Lung (tissue), 12 donors: ENCODE results near the gene WDHD1. TPM values are rescaled to one million over a fixed set of nuclear protein-coding genes. Genes with fewer than 3 reads are reported as not detected.

Experiments
- ATAC-seq: fragments of 200-7000 bp; cut with Tn5 transposase; one replicate; pipeline ENCODE4 v1.9.1; 2020; ENCODE audit warnings: moderate number of reproducible peaks; ENCODE audit not compliant: insufficient read depth, low FRiP score
- DNase-seq, 3 donors: peaks; one replicate each; pipeline ENCODE4 v3.0.0-alpha.2; 2013 to 2017
- H3K27ac ChIP-seq, 2 donors: one replicate each; pipeline ENCODE4 v1.5.1; 2013; ENCODE audit warnings: mild to moderate bottlenecking in 2 of 2, moderate library complexity in 2 of 2, control low read depth in 1 of 2, inconsistent platforms in 1 of 2, low read depth in 1 of 2, low read length in 1 of 2
- H3K27me3 ChIP-seq, 3 donors: one replicate each; pipeline ENCODE4 v1.5.1; 2013; ENCODE audit warnings: low read length in 2 of 3; ENCODE audit not compliant: control insufficient read depth in 3 of 3, insufficient read depth in 3 of 3
- H3K36me3 ChIP-seq, 4 donors: one replicate each; pipeline ENCODE4 v1.5.1; 2013; ENCODE audit warnings: low read length in 4 of 4, mild to moderate bottlenecking in 1 of 4, moderate library complexity in 1 of 4; ENCODE audit not compliant: control insufficient read depth in 4 of 4, insufficient read depth in 4 of 4
- H3K4me1 ChIP-seq, 5 donors: one replicate each; pipeline ENCODE4 v1.5.1; 2013; ENCODE audit warnings: low read length in 5 of 5, mild to moderate bottlenecking in 2 of 5, moderate library complexity in 1 of 5; ENCODE audit not compliant: control insufficient read depth in 5 of 5, insufficient read depth in 5 of 5
- H3K4me3 ChIP-seq: one replicate; pipeline ENCODE4 v1.5.1; 2013; ENCODE audit warnings: mild to moderate bottlenecking, control low read depth, moderate library complexity
- H3K9ac ChIP-seq, 2 donors: one replicate each; pipeline ENCODE4 v1.5.1; 2013; ENCODE audit warnings: low read length in 2 of 2, control low read depth in 1 of 2; ENCODE audit not compliant: insufficient read depth in 1 of 2
- H3K9me3 ChIP-seq, 4 donors: one replicate each; pipeline ENCODE4 v1.5.1; 2013; ENCODE audit warnings: low read length in 3 of 4, mild to moderate bottlenecking in 1 of 4, moderate library complexity in 1 of 4; ENCODE audit not compliant: control insufficient read depth in 4 of 4, insufficient read depth in 3 of 4
- WGBS, 2 donors: extraction: QIAGEN DNeasy Blood & Tissue Kit; methylation state at CpG; one replicate each; pipeline ENCODE4 v1.1.7; 2013; 5-methylcytosine and 5-hydroxymethylcytosine counted together
- polyA plus RNA-seq, 2 donors: library from polyadenylated mRNA; stranded (reverse); fragments of 200-250 nt; gene quantifications; one replicate each; pipeline ENCODE4 v1.2.1, GENCODE V29; 2013
- total RNA-seq, 2 donors: library from RNA; depleted of rRNA in 1 of 2; stranded (reverse); fragments of >200 nt in 1 of 2; gene quantifications; one replicate each; pipeline ENCODE4 v1.2.1, GENCODE V29; 2014 to 2021
- TF ChIP-seq, protein P1 (sequence below): IDR thresholded peaks from 2 replicates; pipeline ENCODE4 v1.5.1; 2012; ENCODE audit warnings: mild to moderate bottlenecking; ENCODE audit errors: control extremely low read depth, extremely low read depth
- donor health status: control.
- donor health status: control.
- donor health status: Bipolar disorder and iron deficiency.
- donor health status: healthy.
- donor health status: DM: yes; HTN: yes; CAD: no.

WDHD1 gene
- total and polyA plus RNA-seq, 4 donors: 1.9 to 7.1 (median 4.1) TPM

DNA sequence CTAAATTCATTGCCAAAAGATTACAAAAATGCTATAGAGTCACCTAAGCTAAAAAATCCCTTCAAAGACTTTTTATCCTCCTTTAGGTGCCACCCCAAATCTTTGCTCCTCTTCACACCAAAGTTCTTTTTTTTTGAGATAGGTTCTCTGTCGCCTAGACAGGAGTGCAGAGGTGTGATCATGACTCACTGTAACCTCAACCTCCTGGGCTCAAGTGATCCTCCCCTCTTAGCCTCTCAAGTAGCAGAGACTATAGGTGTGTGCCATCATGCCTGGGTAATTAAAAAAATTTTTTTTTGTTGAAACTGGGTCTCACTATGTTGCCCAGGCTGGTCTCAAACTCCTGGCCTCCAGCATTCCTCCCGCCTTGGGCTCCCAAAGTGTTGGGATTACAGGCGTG is 47.9 kb downstream of the WDHD1 start:
- Histone ChIP-seq H3K4me1 (no peaks in the 10 kb centered on the region), H3K4me3 (no peak overlapping the region), H3K27ac (no peak overlapping the region), H3K27me3 (no peaks in the 10 kb centered on the region), H3K9me3 (no peaks in the 10 kb centered on the region), H3K36me3 (peaks cover 0 to 4% (median 3%) of the 10 kb centered on the region in 4 donors), H3K9ac (no peak overlapping the region)
- ATAC-seq (no peak), DNase-seq (no peak)
- WGBS, 2 donors: 92 to 96% methylated on average over 3 of the region's 3 CpGs
- TF ChIP-seq, protein P1, sequence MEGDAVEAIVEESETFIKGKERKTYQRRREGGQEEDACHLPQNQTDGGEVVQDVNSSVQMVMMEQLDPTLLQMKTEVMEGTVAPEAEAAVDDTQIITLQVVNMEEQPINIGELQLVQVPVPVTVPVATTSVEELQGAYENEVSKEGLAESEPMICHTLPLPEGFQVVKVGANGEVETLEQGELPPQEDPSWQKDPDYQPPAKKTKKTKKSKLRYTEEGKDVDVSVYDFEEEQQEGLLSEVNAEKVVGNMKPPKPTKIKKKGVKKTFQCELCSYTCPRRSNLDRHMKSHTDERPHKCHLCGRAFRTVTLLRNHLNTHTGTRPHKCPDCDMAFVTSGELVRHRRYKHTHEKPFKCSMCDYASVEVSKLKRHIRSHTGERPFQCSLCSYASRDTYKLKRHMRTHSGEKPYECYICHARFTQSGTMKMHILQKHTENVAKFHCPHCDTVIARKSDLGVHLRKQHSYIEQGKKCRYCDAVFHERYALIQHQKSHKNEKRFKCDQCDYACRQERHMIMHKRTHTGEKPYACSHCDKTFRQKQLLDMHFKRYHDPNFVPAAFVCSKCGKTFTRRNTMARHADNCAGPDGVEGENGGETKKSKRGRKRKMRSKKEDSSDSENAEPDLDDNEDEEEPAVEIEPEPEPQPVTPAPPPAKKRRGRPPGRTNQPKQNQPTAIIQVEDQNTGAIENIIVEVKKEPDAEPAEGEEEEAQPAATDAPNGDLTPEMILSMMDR: no peak

DNA sequence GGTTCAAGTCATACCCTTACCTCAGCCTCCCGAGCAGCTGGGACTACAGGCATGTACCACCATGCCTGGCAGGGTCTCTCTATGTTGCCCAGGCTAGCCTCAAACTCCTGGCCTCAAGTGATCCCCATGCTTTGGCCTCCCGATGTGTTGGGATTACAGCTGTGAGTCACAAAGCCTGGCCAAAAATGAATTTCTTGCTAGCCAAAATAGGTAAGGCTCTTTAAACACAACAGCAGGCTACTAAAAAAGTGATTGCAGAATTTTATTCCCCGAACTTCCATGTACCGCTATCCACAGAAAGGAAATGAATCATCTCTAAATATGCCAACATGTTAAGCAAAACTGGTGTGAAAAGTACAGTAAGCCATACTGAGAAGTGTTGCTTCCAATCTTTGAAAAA is 50.6 kb downstream of the WDHD1 start:
- DNase-seq (no peak), ATAC-seq (no peak)
- Histone ChIP-seq H3K9ac (no peak overlapping the region), H3K4me3 (no peak overlapping the region), H3K27me3 (no peaks in the 10 kb centered on the region), H3K27ac (no peak overlapping the region), H3K4me1 (no peaks in the 10 kb centered on the region), H3K36me3 (peaks cover 0 to 4% (median 1%) of the 10 kb centered on the region in 4 donors), H3K9me3 (no peaks in the 10 kb centered on the region)
- TF ChIP-seq, protein P1: no peak
- 57 to 74% methylated on average over 4 of the region's 4 CpGs for WGBS, 2 donors

DNA sequence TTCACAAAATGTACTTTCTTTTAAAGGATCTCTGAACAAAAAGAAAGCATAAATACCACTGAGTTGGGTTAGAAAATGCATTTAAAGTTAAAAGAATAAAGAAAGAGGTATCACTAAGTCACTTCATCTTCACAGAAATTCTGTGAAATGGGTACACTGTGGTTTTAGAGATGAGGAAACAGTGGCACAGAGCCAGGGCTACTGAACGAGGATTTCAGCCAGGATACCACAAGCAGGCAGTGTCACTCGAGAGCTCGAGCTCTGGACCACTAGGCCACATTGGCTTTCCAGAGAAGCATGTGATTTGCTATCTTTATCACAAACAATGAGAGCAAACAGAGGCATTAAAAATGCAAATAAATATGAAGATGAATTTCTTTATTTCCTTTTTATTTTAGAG is 51.0 kb downstream of the WDHD1 start:
- Histone ChIP-seq H3K27ac (no peak overlapping the region), H3K4me3 (no peak overlapping the region), H3K4me1 (no peaks in the 10 kb centered on the region), H3K9ac (no peak overlapping the region), H3K36me3 (peaks cover 0 to 4% (median 1%) of the 10 kb centered on the region in 4 donors), H3K9me3 (no peaks in the 10 kb centered on the region), H3K27me3 (no peaks in the 10 kb centered on the region)
- ATAC-seq: no peak
- TF ChIP-seq, protein P1: no peak
- DNase-seq: no peak
- 40 to 60% methylated on average over 3 of the region's 3 CpGs for WGBS, 2 donors

DNA sequence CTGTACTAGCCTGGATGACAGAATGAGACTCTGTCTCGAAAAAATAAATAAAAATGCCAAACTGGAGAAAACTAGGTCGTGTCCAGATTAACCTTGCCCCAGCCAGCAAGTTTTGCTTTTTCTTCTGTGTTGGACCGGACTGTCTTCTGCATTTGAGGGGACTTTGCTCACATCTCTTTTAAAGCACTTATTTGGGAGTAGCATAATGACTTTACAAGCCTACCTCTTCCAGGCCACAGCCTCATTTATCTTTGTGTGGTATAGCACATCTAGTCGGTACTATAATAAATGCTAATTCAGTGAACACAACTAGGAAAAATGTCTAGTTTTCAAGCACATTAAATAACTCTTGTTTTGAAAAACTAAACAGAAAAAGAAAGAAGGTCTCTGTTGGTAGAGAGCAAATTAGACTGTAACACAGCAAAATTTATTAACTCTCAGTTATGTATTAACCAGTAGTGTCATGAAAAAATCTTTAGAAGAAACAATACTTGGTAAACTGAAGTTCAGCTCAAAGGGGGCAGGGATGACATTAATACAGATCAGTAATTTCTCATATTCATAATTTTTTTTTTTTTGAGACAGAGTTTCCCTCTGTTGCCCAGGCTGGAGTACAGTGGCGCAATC is 52.0 kb downstream of the WDHD1 start:
- TF ChIP-seq, protein P1: no peak
- Histone ChIP-seq H3K4me1 (no peaks in the 10 kb centered on the region), H3K4me3 (no peak overlapping the region), H3K9ac (no peak overlapping the region), H3K27ac (no peak overlapping the region), H3K27me3 (no peaks in the 10 kb centered on the region), H3K9me3 (no peaks in the 10 kb centered on the region), H3K36me3 (peaks cover 0 to 4% (median under 1%) of the 10 kb centered on the region in 4 donors)
- WGBS, 2 donors: 79 to 84% methylated on average over 5 of the region's 5 CpGs
- no peak for ATAC-seq
- no peak for DNase-seq
